LoVo (cell line): ENCODE data around the gene CADPS.

Source experiments
- DNase-seq: peaks from one replicate; pipeline ENCODE4 v3.0.0-alpha.2; 2016; ENCODE audit warnings: low spot score

Gene CADPS

DNA sequence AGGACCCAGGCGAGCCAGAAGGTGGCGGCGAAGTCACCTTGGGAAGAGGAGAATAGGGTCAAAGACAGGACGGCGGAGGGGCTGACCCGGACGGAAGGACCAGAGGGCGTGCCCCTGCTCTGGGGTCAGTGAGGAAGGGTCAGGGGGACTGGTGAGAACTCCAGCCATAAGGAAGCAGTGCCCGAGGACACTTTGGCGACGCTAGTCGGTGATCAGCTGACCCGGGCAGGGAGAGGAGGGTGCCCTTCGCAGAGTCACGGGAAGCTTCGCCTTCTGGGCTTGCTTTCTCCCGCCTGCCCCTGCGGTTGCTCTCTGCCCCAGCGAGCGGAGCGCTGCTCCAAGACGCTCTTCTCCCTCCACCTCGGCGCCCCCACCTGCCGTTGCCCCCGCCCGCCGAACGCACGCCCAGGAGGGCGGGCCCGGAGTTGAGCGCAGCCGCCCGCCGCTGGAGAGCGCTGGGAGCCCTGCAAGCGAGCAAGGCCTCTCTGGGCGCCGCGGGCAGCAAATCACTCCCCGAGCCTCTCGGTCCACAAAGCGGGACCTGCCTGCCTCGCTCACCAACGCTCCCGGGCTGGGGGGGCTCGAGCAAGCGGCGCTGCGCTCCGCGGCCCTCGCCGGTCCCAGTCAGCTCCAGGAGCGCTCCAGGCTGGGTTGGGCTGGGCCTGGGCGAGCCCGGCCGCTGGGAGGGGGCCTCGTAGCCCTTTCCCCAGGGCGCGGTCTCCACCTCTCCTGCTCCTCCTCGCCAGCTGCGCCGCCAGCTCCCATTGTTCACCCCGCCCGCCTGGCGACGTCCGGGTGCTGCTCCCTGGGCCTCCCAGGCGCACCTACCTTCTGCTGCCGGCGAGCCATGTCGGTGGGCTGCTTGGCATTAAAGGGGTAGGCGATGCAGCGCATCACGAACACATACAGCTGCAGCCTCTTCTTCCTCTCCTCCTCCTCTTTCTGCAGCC is 1.2 kb downstream of the CADPS start:
- DNase-seq = peak; percentile 20

DNA sequence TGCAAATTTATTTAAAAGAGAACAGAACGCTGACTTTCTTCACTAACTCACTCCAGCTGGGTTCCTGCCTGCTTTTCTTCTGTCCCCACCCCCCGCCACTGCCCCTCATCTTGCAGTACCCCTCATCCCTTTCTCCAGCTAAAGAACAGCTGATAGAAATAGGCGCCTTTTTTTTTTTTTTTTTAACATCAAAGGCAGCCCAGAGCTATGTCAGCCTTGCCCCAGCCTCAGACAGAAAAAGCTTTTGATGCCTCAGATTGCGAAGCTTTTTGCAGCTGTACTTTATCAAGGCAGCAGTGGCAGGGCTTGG is 1.8 kb downstream of the CADPS start:
- DNase-seq = no peak

DNA sequence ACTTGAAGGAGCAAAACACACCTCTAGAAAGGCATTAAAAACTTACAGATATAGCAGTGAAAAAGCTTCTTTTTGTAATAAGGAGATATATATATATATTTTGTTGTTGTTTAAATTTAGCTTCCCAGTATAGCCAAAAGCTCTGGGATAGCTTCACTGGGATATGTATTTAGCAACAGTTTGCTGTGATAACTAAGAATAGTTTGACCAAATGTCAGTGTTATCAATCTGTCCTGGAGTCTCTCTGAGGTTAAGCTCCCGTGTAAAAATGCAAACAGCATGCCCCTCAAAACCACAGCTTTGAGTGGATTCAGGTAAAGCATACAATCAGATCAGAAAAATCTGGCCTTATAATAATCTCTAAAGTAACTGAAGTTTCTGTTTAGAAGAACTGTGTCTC is 2.9 kb downstream of the CADPS start:
- no peak for DNase-seq

DNA sequence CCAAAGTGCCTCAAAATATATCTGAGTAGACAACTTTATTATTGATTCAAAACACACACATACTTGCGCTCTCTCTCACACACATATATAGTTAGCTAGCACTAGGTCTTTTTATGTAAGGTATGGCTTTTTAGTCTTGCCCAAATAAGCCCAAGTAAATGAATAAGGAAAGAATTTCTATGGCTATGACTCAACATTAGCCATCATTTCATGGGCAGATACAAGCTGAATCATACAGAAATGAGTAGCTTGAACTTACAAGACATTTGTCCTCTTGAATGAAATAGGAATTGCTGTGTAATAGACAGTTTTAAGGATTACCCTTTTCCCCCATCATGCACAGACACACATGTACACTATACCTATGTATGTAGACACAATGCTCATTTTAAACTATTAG is 4.9 kb downstream of the CADPS start:
- DNase-seq = no peak

DNA sequence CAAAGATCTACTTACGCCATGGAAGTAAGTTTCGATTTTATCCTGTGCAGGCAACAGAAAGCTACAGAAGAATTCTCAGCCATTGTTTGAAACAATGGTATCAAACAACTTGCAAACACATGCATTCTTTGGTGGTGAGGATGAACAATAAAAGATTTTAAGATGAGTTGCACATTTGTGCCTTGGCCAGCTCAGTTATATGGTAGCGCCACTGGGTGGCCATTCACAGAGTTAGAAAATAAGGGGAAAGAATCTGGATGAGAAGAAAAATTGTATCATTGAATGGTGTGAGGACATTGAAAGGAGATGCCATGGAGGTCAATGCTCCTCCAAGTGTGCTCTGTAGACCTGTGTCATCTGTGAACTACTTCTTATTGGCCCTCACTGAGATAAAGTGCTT is 11.6 kb downstream of the CADPS start:
- no peak for DNase-seq

DNA sequence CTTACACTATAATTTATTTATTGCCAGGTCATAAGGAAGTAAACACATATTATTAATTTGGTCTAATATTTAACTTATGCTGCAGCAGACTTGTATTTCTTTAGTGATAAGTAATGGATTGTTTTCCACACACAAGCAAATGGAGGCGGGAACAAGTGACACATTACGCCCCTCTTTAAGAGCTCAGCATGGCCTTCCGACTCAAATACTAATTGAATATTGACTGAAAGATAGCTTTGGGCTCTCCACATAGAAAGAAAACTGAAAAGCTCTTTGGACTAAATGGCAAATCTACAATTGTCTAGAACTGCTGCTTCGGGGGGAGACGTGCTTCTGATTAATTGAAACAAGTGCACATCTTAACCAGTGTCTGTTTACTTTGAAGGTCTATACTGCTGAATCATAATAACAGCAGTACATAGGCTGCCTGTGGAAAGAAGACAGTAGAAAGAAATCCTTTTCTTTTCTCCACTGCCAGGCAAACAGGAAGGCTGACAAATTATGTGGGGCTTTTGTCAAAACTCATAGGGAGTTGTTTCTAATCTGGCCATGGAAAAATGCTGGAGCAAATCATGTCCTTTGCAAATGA is 15.9 kb downstream of the CADPS start:
- DNase-seq = no peak

DNA sequence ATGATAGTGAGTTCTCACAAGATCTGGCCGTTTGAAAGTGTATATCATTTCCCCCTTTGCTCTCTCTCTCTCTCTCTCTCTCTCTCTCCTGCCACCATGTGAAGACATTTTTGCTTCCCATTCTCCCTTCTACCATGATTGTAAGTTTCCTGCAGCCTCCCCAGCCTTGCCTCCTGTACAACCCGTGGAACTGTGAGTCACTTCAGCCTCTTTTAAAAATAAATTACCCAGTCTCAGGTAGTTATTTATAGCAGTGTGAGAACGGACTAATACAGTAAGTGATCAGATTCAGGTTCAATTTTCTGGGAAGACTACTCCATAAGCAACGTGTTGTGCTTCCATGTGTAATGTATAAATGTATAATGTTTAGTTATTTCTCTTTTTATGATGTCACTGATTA is 29.2 kb downstream of the CADPS start:
- DNase-seq = no peak

DNA sequence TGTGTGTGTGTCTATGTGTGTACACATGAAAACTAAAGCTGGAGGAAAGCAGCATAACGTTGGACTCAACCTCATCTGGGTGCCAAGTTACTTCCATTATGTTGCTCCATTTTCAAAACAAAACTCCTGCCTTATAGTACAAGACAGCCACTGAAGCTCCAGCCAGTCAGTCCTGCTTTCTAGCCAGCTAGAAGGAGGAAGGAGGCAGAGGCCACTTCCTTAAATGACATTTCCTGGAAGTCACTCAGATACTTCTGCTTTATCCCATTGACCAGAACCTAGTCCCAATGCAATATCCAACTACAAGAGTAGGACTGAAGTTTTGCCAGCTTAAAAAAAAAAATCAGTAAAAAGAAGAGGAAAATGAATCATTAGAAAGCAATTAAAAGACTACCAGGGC is 31.7 kb downstream of the CADPS start:
- DNase-seq = no peak

DNA sequence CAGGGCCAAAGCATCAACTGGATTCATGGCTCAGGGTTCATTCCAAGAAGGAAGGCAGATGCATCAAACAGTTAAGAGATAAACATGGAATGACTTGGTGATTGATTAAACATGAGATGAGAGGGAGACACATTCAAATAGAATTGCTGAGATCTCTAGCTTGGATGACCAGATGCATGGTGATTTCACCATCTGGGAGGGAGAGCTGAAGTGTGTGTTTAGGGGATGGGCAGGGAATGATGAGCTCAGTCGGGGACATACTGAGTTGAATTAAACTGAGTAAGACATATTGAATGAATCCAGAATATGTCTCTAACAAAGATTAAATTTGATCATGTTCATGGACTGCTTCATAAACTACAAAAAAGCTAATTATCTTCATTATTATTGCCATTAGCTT is 35.5 kb downstream of the CADPS start:
- DNase-seq = no peak

DNA sequence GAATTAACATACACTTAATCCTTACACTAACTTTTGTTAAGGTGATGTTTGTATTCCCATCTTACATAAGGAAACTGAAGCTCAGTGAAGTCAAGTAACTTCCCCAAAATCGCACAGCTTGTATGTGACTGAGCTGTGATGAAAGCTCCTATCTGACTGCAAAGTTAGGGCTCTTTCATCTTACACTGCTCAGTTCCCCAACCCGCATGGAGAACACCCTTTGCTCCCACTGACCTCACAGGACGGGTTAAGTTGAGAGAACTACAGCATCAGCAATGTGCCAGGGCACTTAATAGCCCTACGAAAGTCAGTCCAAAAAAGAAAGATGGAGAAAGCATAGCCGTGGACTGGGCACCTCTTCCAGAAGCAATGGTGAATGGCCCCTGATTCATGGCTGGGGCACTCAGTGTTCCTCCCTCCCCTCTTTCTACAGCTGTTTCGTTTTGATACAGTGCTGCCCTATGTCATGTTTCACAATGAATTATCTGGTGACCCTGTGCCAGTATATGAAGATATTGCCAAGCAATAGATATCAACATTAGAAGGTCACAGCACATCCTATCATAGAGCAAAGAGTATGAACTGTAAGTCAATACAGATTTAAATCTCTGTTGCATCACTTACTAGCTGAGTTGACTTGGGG is 38.0 kb downstream of the CADPS start:
- DNase-seq = no peak

DNA sequence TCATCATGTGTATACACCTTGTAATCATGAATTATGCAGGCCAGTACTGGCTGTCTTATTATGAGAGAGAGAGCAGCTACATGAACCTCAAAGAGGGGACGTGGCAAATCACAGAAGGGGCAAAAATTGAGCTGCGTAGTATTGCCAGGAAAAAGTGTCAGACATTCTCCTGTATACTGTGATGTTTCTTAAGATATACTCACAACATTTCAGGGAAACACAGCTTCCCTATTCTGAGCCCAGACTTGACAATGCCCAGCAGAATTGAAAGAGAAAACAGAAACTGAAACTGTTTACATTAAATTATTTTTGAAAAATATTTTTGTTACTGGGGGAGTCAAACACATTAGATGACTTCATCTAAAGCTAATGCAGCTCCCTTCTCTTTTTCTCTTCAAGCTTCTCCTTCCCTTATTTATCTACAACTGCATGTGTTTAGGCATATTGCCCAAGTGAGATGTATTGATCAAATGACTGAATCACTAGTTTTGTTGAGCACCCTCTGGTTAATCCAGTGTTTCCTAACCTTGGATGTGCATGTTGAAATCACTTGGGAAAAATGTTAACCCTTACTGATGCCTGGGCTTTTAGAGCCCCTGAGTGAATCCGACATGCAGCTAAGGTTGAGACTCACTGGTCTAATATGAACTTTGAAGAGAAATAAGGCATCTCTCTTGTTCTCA is 39.5 kb downstream of the CADPS start:
- DNase-seq = no peak

DNA sequence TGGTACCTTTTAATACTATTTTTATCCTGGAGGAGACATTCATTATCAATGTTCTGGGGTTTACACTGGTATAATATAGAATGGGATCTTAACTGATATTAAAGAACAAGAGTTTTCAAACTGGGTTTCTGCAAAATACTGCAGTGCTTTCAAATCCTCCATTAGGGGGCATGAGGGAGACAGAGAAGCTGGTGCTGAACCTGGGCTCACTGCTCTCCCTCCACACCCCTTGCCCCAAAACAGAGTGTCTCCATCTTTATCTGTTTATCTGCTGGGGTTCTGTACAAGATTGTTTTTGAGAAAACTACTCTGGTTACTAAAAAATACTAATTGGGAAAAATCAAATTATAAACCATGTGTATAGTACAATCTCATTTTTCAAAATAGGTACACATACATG is 41.7 kb downstream of the CADPS start:
- DNase-seq = no peak

DNA sequence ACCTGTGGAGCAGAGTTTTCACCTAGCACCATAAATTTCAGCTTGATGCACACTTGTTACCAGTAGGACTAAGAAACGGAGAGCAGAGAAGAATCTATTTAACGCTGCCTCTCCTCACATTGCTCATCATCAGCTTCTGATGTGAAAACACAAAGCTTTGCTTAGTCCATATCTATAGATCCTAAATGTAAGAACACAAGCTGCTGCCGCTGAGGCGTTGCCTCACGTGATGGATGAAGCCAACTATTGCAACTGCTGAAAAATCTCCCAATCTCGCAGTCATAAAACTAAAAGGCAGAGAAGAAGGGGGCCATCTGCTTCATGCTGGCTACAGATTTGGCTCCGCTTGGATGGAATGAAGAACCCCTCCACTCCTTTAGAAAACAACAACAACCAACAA is 42.7 kb downstream of the CADPS start:
- DNase-seq = no peak

DNA sequence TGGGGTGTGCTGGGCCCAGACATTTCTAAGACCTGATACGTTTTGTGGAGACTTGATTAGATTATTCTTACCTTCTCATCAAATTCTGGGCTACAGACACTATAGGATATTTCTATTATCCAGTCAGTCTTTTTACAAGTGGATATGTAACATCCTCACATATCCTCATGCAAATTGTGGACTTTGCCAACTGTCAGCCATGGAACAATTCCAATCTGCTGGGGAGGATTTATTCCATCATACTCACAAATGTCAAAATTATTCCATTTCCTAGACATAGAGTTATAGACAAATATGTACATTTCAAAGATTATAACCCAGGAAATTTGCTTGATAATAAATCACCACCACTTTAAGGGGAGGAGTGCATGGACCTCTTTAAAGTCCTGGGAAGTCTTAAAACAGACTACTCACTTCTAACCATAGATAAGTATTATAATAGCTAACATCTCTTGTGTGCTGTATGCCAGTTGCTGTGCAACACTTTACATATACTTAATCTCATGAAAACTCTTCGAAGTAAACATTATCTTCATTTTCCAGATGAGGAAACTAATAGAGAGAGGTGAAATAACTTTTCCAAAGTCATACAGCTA is 44.4 kb downstream of the CADPS start:
- no peak for DNase-seq

DNA sequence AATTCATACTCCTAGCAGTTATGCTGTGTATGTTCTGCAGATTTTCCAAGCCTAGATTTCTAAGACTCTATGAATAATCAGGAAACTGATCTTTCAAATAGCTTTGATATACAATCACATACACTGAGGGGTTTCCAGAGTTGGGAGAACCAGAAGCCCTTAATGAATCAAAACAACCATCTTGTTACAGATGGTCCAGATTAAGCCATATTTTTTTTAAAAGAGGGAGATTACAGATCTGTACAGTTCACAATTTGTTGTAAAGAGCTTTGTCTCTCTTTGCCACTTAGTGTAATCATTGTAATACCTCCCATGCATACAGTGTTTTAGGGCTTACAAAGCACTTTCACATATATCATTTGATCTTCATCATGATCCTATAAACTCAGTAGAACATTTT is 47.7 kb downstream of the CADPS start:
- no peak for DNase-seq

DNA sequence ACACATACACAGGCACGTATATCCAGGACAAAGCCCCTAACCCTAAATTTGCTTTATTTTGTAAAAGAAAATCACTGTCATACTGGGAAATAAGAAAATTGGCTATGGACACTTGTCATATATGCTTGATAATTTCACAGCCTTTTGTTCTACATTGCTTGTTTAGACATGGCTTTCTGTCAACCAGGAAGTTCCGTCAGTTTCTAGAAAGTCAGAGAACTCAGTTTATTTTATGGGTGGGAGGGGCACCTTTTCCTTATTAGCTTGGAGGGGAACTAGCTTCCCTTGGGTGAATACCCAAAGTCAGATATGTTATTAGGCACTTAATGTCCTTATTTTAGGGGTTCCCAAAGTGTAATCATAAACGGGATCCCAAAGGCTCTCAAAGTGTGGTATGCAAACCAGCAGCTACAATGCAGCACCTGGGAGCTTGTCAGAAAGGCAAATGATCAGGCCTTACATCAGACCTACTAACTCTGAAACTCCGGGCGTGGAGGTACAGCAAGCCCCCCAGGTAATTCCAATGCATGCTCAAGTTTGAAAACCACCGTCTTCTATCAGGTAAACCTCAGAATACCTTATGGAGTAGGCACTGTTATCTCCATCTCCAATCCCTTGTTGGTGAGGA is 50.1 kb downstream of the CADPS start:
- DNase-seq = no peak

DNA sequence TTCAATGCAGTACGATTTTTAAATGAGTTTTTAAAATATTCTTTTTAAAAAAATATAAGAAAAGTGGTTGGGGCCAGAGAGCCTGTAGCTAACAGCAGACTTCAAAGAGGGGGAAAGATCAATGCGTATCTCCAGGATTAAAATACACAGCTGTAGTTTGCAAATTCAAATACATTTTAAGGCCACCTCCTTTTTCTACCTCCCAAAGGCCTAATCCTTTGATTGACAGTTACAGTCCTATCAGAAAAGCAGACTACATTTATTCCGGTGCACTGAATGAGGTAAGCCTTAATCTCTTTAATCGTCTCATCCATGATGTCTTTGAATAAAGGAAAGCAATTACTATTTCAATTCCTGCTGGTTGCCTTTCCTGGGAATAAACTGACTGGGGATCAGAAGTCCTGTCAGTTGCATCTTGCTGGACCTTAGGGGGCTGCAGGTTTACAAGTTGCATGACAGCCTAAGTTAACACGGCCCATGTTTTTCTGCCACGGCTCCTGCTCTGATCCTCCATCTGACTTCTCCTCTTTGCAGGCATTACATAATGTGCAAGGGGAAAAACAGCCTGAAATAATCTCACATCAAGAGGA is 51.7 kb downstream of the CADPS start:
- no peak for DNase-seq

DNA sequence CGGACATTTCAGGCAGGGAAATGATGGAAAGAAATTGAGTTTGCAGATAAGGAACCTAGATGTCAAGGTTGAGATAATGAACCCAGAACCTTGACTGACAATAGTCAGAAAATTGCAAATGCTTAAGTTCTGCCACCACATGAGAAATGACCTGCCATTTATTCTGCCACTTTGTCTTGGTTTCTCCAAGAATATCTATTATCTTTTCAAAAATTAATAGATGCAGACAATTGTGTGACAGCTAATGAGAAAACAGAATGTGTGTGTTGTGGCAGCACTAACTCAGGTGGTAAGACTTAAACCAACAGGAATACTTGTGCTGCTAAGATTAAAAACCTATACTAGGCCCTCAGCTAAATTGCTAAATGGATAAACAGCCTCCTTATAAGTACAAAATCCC is 52.3 kb downstream of the CADPS start:
- DNase-seq = no peak

DNA sequence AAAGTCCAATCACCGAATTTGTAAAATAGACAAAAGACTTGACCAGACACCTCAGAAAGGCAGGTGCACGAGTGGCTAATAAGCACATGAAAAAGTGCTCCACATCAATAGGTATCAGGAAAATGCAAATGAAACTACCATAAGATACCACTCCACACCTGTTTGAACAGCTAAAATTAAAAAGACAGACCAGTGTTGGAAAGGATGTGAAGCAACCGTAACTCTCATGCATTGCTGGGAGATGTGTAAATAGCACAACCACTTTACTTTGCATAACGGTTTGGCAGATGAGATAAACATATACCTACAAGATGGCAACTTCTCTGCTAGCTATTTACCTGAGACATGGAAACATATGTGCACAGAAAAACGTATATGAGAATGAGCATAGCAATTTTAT is 56.9 kb downstream of the CADPS start:
- DNase-seq = no peak

DNA sequence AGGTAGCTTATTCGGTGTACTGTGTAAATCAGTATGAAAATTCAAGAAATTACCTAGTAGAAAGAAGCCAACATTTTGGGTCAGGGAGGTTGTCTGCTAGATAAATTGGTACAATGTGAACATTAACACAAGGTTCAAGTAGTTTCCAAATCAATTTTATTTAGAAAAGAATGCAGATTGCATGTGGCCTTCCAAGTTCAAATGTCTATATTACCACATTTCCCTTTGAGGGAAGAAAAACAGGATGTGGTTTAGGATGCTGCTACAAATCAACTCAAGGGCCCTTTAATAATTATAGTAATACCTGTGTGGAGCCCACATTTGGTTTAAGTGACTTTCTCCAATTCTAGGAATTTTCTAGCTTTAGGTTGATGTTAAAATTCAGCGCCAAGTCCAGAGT is 57.5 kb downstream of the CADPS start:
- no peak for DNase-seq

DNA sequence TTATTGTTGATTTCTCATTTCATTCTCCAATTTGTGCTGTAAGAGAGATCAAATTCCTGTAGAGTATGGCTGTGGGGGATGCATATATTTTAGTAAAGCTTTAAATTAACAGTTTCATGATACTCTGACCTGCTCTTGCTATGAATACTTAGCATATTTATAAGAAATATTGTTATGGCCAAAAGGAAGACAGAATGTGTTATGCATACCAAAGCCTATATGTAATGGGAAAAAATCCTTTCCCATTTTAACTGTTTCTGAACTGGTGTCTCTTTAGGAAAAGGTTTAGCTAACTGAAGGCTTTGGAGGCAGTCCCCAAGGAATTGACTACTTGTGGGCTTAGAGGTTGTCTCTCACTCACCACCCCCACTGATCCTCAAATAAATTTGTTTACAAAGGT is 59.2 kb downstream of the CADPS start:
- no peak for DNase-seq

DNA sequence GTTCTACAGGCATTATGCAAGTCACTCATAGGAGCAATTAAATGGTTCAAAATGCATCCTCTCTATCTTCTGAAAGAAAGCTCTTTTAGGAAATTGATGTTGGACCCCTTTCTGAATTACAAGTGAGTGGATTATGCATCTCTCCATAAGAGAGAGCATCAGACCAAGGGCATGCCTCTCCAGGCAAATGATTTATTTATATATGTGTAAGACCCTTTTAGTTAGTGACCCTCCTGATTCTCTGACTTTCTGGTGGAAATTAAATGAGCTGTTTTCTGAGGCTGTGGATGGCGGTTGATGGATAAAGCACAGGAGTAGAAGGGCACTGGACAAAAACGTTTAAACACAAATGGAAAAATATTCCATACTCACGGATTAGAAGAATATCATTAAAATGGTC is 62.6 kb downstream of the CADPS start:
- DNase-seq = no peak
